Activated T-cell treated with anti-CD3 and anti-CD28 coated beads for 4 hours (primary cell): ENCODE results near the gene FERMT2.
"Not testable (repeated sequence)": the region's sequence is repeated elsewhere in the genome, so short reads cannot be mapped to it uniquely, and the experiment has no call there.

ENCODE experiments used
- DNase-seq: peaks from one replicate; pipeline ENCODE4 v3.0.0-alpha.2; 2020

The FERMT2 gene

GRCh38 chr14:52898496-52898895 lies 52.4 kb downstream of the FERMT2 start:
- no peak for DNase-seq

DNA sequence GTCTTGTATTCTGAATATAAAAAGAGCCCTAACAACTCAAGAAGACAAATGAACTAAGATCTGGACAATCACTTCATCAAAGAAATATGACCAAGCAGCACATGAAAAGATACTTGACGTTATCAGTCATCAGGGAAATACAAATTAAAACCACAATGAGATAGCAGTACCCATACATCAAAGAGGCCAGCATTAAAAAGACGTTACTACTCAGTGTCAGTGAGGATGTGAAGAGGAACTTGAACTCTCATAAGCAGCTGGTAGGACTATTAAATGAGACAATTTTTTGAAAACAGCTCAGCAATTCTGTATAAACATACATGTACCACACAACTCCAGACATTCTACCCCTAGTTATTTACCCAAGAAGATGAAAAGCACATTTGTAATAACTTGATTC lies 55.9 kb downstream of the FERMT2 start:
- DNase-seq: no peak

DNA sequence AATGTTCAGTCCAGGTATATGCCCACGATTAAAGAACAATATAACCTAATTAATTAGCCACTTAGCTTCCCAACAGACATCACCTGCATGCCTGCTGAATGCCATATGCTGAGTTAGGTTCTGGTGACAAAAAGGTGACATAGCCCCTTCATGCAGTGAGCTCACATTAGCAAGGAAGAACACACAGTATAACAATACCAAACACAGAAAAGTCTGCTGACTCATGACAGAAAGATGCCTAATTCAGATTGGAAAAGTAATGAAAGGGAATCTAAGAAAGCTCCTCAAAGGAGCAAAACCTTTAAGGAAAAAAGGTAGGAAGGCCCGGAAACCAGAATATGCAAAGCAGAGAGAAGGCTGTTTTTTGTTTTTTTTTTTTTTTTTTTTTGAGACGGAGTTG lies 59.0 kb downstream of the FERMT2 start:
- no peak for DNase-seq

- DNase-seq: no peak
Observed at GRCh38 chr14:52888839-52889838, 61.7 kb downstream of the FERMT2 start.

DNA sequence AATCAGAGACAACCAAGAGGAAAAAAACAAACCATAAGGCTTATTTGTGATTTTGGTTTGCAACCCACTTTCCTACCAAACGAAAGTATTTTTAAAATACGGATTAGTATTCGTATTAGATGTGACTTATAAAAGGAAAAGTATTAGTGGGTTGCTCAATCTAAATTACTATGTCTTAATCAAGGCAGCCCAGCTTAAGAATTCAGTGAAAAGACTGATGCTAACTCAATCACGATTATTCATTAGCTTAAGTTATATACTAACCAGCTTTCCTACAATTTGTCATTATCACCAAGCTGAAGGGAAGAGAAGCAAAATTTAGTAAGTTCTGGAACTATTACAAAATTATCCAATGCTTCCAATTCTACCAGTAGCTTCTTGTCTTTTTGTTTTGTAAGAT lies 62.7 kb downstream of the FERMT2 start:
- no peak for DNase-seq

DNA sequence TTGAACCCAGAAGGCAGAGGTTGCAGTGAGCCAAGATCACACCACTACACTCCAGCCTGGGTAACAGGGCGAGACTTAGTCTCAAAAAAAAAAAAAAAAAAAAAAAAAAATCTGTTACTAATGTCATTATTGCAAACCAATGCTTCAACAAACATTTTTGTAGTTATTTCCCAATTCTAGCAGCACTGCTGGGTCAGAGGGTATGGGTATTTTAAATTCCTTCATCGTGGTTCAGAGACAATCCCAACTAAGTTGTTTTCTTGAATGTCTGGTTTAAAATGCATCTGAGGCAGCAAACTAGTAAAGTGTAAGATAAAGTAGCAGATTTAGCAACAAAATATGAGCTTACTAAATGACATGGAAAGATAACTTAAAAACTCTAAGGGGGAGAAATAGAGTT lies 65.6 kb downstream of the FERMT2 start:
- DNase-seq: no peak

- no peak for DNase-seq
Observed at GRCh38 chr14:52883658-52884057, 67.2 kb downstream of the FERMT2 start.

DNA sequence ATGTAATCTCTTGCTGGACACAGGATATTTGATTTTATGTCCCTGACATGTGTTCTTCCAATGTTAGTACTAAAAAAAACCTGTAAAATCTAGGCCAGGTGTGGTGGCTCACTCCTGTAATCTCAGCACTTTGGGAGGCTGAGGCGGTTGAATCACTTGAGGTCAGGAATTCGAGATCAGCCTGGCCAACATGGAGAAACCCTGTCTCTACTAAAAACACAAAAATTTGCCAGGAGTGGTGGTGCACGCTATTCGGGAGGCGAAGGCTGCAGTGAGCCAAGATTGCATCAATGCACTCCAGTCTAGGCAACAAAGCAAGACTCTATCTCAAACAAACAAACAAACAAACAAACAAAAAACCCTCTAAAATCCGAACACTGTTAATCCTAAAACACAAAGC lies 68.0 kb downstream of the FERMT2 start:
- DNase-seq: no peak

DNA sequence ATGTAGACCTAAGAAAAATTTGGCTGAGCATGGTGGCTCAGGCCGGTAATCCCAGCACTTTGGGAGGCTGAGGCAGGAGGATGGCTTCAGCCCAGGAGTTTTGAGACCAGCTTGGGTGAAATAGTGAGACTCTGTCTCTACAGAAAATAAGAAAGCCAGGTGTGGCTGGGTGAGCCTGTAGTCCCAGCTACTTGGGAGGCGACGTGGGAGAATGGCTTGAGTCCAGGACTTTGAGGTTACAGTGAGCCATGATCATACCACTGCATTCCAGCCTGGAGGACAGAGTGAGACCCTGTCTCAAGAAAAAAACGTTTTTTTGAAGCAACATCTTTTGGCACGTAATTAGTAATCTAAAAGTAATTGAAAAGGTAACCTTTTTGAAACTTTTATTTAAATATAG lies 70.9 kb downstream of the FERMT2 start:
- no peak for DNase-seq

GRCh38 chr14:52878946-52879345 lies 71.9 kb downstream of the FERMT2 start:
- no peak for DNase-seq

DNA sequence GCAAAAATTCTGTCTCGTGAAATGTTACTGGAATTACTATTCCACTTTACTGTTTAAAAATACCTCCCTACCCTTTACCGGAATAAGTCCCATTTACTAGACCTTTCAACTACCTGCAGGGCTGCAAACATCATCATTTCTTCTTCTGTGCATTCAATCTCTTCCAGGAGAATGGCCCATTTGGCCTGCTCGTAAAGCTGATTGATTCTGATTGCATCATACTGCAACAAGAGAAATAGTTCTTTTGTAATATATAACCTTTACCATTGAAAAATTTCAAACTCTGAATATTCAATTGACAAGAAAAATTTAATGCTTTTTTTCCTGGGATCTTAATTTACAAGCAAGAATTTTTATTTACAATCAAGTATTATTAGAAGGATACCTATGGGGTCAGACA lies 72.4 kb downstream of the FERMT2 start:
- DNase-seq: no peak

DNA sequence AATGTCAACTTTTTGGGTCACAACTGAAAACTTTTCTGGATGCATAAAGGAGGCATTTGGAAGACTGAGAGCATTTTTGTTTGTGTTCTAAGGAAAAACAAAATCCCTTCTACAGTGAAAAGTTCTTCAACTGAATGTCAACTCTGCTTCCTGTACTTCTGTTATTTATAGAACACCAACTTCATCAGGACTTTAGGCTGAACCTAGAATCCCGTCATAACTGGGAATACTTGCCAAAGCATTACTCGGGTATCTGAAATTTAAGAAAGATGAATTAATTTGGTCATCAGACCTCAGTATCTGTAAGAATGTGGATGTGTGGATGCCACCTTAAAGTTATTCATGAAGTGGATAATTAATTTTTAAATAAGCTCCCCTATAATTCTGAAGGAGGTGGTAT lies 73.2 kb downstream of the FERMT2 start:
- DNase-seq: no peak

GRCh38 chr14:52876806-52877205 lies 74.0 kb downstream of the FERMT2 start:
- no peak for DNase-seq

DNA sequence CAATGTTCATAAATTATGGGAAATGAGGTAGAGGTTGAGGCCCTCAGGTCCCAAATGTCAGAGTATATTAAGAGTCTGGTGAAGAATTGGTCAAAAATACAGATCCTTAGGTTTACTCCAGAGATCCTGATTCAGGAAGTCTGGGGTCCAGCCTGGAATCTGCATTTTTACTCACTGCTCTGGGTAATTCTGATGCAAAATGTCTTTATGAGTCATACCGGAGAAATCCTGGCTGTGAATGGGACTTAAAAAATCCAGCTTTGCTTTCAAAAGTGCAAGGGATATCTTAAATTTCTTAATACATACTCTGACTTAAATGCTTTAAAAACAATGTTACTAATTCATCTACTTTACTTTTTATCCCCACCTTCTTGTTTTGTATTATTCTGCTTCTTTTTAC lies 74.5 kb downstream of the FERMT2 start:
- DNase-seq: no peak

GRCh38 chr14:52875707-52876106 lies 75.1 kb downstream of the FERMT2 start:
- no peak for DNase-seq

GRCh38 chr14:52874389-52874788 lies 76.5 kb downstream of the FERMT2 start:
- no peak for DNase-seq

DNA sequence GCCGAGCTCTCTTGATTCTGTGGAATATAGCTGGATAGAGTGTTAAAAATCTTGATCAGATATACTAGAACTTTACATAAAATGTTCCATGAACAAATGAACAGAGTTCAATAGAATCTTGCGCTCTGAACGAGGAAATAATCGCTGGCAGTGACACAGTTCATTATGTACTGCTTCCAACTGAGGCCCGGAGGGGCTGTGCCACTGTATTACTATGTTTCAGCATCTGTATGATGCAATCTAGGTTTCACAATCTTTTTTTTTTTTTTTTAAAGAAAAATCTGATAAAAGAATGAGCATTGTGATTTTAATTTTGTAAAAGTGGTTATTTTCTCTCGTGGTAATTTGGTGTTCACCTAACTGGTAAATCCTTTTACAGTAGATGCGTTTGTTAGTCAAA lies 77.2 kb downstream of the FERMT2 start:
- no peak for DNase-seq

DNA sequence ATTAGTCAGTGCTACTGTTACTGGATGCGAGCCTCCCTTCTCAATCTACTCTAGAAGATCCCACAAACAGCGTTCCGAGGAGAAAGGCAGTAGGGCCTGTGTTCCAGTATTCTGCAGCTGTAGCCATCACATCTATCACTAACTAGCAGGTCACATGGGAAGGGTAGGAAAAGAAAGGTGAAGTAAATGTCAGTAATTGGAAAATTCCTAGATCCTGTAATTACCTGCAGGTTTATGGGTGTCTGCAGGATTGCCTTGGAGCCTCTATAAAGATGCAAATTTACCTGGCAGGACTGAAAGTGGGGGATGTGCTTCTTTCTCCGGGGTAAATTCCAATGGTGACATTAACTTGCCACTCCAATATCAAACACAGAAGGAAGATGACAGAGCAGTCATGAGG lies 77.8 kb downstream of the FERMT2 start:
- no peak for DNase-seq

DNA sequence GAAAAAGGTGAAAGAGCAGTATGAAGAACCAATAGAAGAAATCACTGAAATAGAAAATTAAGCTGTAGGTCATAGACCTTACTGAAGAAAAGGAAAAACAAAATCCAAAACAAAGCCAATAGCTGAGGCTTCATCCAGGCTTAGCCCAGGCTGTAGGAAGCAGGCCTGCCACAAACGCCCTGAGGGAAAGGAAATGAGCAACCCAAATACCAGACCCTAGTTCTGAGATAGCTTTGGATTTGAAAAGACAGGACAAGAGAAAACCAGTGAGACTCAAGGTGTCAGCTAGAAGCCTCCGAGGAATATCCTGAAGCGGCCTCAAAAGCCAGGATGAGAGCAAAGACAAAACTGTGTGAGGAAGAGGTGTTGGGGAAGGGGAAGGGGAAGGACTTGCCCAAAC lies 79.2 kb downstream of the FERMT2 start:
- DNase-seq: no peak

DNA sequence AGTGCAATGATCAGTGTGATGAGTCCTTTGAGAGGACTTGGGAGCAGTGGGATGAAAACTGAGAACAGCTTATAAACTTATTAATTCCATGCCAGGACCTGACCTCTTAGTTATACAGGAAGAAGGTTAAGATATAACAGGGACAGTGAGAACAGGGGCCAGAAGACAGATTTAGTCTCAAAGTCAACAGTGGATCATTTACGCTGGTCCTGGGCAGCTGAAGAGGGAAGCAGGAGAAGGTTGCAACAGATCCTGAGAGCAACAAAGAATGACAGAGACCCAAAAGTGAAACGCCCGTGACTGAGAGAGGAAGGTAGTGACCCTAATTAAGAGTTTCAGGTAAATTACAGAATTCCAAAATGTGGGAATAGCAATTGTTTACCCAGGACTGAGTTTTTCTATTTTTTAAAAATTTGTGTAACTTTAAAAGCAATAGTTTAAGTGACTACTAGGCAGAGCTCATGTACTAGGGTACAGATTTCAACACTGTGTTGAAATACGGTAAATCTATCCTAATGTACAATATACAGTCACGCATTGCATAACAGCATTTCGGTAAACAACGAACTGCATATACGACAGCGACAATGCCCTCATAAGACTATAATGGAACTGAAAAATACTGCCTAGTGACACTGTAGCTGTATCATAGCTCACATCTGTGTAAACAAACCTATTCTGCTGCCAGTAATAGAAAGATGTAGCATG lies 81.8 kb downstream of the FERMT2 start:
- DNase-seq: no peak

DNA sequence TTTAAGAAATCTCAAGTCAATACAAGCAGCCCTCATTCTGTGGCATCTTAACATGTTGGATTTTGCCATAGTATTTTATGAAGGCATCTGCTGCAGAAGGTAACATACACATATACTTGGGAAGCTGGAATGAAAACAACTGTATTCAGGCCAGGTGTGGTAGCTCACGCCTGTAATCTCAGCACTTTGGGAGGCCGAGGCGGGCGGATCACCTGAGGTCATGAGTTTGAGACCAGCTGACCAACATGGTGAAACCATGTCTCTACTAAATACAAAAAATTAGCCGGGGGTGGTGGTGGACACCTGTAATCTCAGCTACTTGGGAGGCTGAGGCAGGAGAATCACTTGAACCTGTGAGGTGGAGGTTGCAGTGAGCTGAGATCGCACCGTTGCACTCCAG lies 86.0 kb downstream of the FERMT2 start:
- not testable (repeated sequence) for DNase-seq

DNA sequence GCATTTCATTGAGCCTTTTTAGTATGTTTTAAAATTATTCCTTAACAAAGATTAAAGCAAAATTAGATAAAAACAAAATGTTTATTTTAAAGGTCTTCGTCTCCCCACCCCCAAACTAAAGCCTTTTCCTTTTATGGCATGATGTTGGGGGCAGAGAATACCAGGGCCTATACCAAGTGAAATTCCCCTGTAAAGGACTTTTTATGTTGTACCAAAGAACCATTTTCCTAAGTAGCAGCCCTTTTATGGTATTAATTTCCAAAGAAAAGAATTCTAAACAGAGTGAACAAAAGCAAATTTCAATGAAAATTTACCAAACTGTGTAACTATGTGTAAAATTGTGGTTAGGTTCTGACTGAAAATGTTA lies 87.5 kb downstream of the FERMT2 start:
- DNase-seq: no peak

GRCh38 chr14:52862632-52863333 lies 88.1 kb downstream of the FERMT2 start:
- no peak for DNase-seq

DNA sequence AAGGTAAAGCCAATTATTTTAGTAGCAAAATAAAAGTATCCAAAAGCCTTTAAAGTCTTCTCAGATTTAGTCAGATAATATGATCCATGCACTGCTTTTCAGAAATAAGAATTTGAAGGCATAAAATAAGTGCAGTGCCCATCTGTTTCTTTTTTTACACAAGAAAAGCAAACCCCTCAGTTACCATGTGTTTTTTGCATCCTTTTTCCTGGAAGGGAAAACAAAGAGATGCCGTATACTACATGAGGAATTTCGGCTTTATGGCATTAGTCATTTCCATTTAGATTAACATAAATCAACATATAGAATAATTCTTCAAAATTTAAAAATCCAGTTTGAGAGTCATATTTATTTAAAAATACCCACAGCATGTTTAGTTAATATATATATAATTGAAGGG lies 89.4 kb downstream of the FERMT2 start:
- no peak for DNase-seq
